Esophagus (tissue), 2 donors: ENCODE data around the gene DENND2C. TPM values are rescaled to one million over a fixed set of nuclear protein-coding genes. Genes with fewer than 3 reads are reported as not detected.

Experiments used
- H3K27ac ChIP-seq, 2 donors: one replicate each; pipeline ENCODE4 v1.5.1; 2013; ENCODE audit warnings: low read depth in 2 of 2, mild to moderate bottlenecking in 2 of 2, inconsistent platforms in 1 of 2, low read length in 1 of 2, moderate library complexity in 1 of 2
- H3K27me3 ChIP-seq, 2 donors: one replicate each; pipeline ENCODE4 v1.6.1; 2013; ENCODE audit warnings: low read length in 2 of 2, control low read depth in 1 of 2, mild to moderate bottlenecking in 1 of 2; ENCODE audit not compliant: insufficient read depth in 2 of 2, control insufficient read depth in 1 of 2
- H3K36me3 ChIP-seq, 2 donors: one replicate each; pipeline ENCODE4 v1.6.1; 2013; ENCODE audit warnings: low read length in 1 of 2; ENCODE audit not compliant: control insufficient read depth in 2 of 2, insufficient read depth in 2 of 2
- H3K4me1 ChIP-seq, 2 donors: one replicate each; pipeline ENCODE4 v1.6.1; 2013; ENCODE audit warnings: low read length in 1 of 2; ENCODE audit not compliant: control insufficient read depth in 2 of 2, insufficient read depth in 2 of 2
- H3K4me3 ChIP-seq, 2 donors: one replicate each; pipeline ENCODE4 v1.5.1; 2013; ENCODE audit warnings: low read length in 2 of 2, mild to moderate bottlenecking in 2 of 2, low read depth in 1 of 2, moderate library complexity in 1 of 2
- H3K9me3 ChIP-seq, 2 donors: one replicate each; pipeline ENCODE4 v1.6.1; 2013; ENCODE audit warnings: mild to moderate bottlenecking in 2 of 2, low read depth in 1 of 2, low read length in 1 of 2, moderate library complexity in 1 of 2; ENCODE audit not compliant: control insufficient read depth in 2 of 2, insufficient read depth in 1 of 2
- WGBS, 2 donors: extraction: QIAGEN DNeasy Blood & Tissue Kit; methylation state at CpG; one replicate each; pipeline ENCODE4 v1.1.7; 2013; 5-methylcytosine and 5-hydroxymethylcytosine counted together
- polyA plus RNA-seq, 2 donors: library from polyadenylated mRNA; stranded (reverse); fragments of 200-250 nt; gene quantifications; one replicate each; pipeline ENCODE4 v1.2.3, GENCODE V29; 2013
- donor health status: healthy with polysubstance abuse.
- donor health status: Bipolar disorder and iron deficiency.

The DENND2C gene
- polyA plus RNA-seq, 2 donors = 21.4 to 35.6 TPM

GRCh38 chr1:114703242-114703641 lies 33.4 kb upstream of the DENND2C start:
- Histone ChIP-seq H3K27me3 (no peaks in the 10 kb centered on the region), H3K4me1 (no peaks in the 10 kb centered on the region), H3K4me3 (no peak overlapping the region), H3K9me3 (no peaks in the 10 kb centered on the region), H3K36me3 (no peaks in the 10 kb centered on the region), H3K27ac (no peak overlapping the region)
- 94% methylated on average over 1 of the region's 1 CpG for whole genome bisulfite sequencing, 2 donors

GRCh38 chr1:114702737-114703136 lies 32.9 kb upstream of the DENND2C start:
- no peak overlapping the region for H3K4me3 ChIP-seq
- H3K4me1 ChIP-seq = no peaks in the 10 kb centered on the region
- 84 to 86% methylated on average over 5 of the region's 5 CpGs for WGBS, 2 donors
- no peaks in the 10 kb centered on the region for H3K36me3 ChIP-seq
- H3K27ac ChIP-seq = no peak overlapping the region
- no peaks in the 10 kb centered on the region for H3K27me3 ChIP-seq
- no peaks in the 10 kb centered on the region for H3K9me3 ChIP-seq

DNA sequence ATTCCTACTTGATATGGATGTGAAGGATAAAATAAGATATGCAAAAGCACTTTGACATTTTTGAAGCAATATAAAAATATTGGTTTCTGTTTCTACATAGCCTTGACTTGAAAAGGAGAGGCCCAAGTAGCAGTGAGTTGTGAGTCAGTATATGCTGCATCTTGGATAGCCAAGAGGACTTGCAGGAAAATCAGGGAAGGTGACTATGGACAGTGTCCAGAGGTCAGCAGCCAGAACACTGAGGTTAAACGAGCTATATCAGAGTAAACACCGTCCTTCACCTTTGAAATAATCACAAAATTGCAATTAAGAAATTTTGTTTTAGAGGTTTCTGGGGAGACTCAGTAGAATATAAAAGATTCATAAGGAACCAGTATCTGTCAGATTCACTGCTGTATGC lies 32.1 kb upstream of the DENND2C start:
- WGBS, 2 donors = 69 to 72% methylated on average over 2 of the region's 2 CpGs
- no peak overlapping the region for H3K27ac ChIP-seq

DNA sequence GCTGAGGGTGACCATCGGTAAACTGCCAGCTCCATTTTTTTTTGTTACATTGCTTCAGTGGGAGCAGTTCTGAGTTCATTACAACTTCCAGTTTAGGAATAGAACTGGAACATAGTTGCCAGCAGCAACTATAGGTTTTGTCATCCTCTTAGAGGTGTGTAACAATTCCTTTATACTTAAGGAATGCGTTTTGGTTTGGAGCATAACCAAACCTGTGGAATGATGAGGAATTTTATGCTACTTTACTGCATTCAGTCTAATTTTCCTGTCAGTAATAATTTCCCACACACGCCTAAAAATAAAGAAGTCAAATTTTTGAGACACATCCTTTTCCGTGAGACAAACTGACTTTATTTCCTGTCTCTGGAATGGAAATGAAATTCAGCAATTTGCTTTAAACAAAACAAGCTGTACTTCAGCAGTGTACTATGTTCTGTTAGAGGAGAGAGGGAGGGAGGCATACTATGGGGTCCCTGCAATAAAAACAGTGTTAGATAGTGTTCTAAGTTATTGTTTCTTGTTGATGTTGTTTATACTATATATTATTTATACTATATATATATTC lies 30.3 kb upstream of the DENND2C start:
- 46 to 67% methylated on average over 4 of the region's 4 CpGs for WGBS, 2 donors
- H3K27me3 ChIP-seq = no peaks in the 10 kb centered on the region
- H3K4me1 ChIP-seq = no peaks in the 10 kb centered on the region
- no peak overlapping the region for H3K4me3 ChIP-seq
- no peaks in the 10 kb centered on the region for H3K36me3 ChIP-seq
- no peaks in the 10 kb centered on the region for H3K9me3 ChIP-seq
- H3K27ac ChIP-seq = no peak overlapping the region

More for the DNA sequence above, 32.1 kb upstream of the DENND2C start:
- Histone ChIP-seq H3K4me1 (no peaks in the 10 kb centered on the region), H3K27me3 (no peaks in the 10 kb centered on the region), H3K36me3 (no peaks in the 10 kb centered on the region), H3K9me3 (no peaks in the 10 kb centered on the region), H3K4me3 (no peak overlapping the region)

GRCh38 chr1:114696810-114697209 lies 27.0 kb upstream of the DENND2C start:
- Histone ChIP-seq H3K27me3 (no peaks in the 10 kb centered on the region), H3K9me3 (no peaks in the 10 kb centered on the region), H3K27ac (no peak overlapping the region), H3K36me3 (no peaks in the 10 kb centered on the region), H3K4me3 (no peak overlapping the region), H3K4me1 (no peaks in the 10 kb centered on the region)

DNA sequence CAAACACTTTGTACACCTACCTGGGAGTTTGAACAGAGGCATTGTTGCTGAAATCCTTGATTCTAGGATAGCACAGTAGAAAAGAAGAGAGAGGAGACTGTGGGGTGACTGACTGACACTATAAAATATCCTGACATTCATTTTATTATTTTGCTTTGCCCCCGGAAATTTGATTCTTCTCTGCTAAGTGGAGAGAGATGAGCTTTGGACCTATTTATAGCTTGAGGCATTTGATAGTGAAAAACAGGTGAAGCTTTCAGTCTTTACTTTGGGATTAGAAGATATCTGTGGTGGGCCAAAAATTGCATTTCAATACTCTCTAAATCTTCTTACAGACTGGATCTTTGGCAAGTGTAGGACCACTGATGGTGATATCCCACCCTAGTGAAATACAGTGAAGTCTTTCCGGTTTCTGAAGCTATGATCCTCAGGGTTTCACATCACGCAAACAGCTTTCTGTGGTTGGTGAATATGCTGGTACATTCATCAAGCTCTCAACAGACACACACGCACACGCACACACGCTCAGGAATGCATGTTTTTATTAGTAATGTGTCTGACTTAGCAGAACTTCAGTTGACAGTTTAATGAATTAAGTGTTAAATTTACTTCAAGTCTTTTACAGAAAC lies 25.7 kb upstream of the DENND2C start, which contains the start of gene AMPD1:
Gene AMPD1, minus strand, starts transcription at position 117 of the 629 bp plus-strand sequence. Its CDS starts 75 bp downstream, at position 42.
- WGBS, 2 donors = 57 to 64% methylated on average over 6 of the region's 6 CpGs
- Histone ChIP-seq H3K4me3 (no peak within 1 kb of the TSS), H3K9me3 (no peaks in the 10 kb centered on the region), H3K4me1 (no peaks in the 10 kb centered on the region), H3K27ac (no peak within 1 kb of the TSS), H3K36me3 (no peaks in the 10 kb centered on the region), H3K27me3 (no peaks in the 10 kb centered on the region)

GRCh38 chr1:114694540-114695310 lies 24.9 kb upstream of the DENND2C start:
- Histone ChIP-seq H3K27me3 (no peaks in the 10 kb centered on the region), H3K4me1 (no peaks in the 10 kb centered on the region), H3K9me3 (no peaks in the 10 kb centered on the region), H3K4me3 (no peak overlapping the region), H3K36me3 (no peaks in the 10 kb centered on the region), H3K27ac (no peak overlapping the region)
- 80 to 84% methylated on average over 9 of the region's 9 CpGs for WGBS, 2 donors

GRCh38 chr1:114692947-114693346 lies 23.1 kb upstream of the DENND2C start:
- no peaks in the 10 kb centered on the region for H3K27me3 ChIP-seq
- H3K4me1 ChIP-seq = no peaks in the 10 kb centered on the region
- 91 to 97% methylated on average over 3 of the region's 3 CpGs for WGBS, 2 donors
- no peak overlapping the region for H3K4me3 ChIP-seq
- no peaks in the 10 kb centered on the region for H3K36me3 ChIP-seq
- no peak overlapping the region for H3K27ac ChIP-seq
- no peaks in the 10 kb centered on the region for H3K9me3 ChIP-seq

- no peaks in the 10 kb centered on the region for H3K36me3 ChIP-seq
- no peaks in the 10 kb centered on the region for H3K27me3 ChIP-seq
- H3K4me1 ChIP-seq = no peaks in the 10 kb centered on the region
- no peaks in the 10 kb centered on the region for H3K9me3 ChIP-seq
- 72 to 76% methylated on average over 2 of the region's 2 CpGs for WGBS, 2 donors
- no peak overlapping the region for H3K4me3 ChIP-seq
- no peak overlapping the region for H3K27ac ChIP-seq
Observed at GRCh38 chr1:114691061-114691460, 21.2 kb upstream of the DENND2C start.
